Panc1 (cell line): ENCODE data around the gene KRT15. TPM values are rescaled to one million over a fixed set of nuclear protein-coding genes. Genes with fewer than 3 reads are reported as not detected.

ENCODE experiments used
- ATAC-seq: fragments of 200-7000 bp; cut with Tn5 transposase; 2 replicates; pipeline ENCODE4 v1.9.1; 2020; ENCODE audit warnings: mild to moderate bottlenecking, moderate library complexity
- BruUV-seq: library from RNA; stranded (reverse); fragments of 400-500 nt; replicated peaks from 2 replicates; lab custom pipeline; 2021; lab: Mats Ljungman, UMichigan
- CTCF ChIA-PET: fragments of 300-600 bp; sonication (Branson Sonifier 250); formaldehyde crosslinking; loops from one replicate; lab custom pipeline; 2022; ENCODE audit warnings: antibody characterized with exemption; lab: Charles Lee
- POLR2A ChIA-PET: fragments of 300-600 bp; sonication (Branson Sonifier 250); formaldehyde crosslinking; loops from one replicate; lab custom pipeline; 2022; ENCODE audit warnings: antibody characterized with exemption; lab: Charles Lee
- DNase-seq: peaks from one replicate; pipeline ENCODE4 v3.0.0-alpha.2; 2010; ENCODE audit warnings: low read depth, low spot score
- H3K27ac ChIP-seq: 2 replicates; pipeline ENCODE4 v1.5.1; 2011; ENCODE audit warnings: mild to moderate bottlenecking, low read length, inconsistent platforms
- H3K27me3 ChIP-seq: fragments of 200-500 bp; sonication (Bioruptor generic); 2 replicates; pipeline ENCODE4 v1.6.0; 2014; ENCODE audit warnings: low read length, inconsistent platforms; ENCODE audit not compliant: control insufficient read depth, insufficient read depth
- H3K36me3 ChIP-seq: fragments of 200-500 bp; sonication (Bioruptor generic); 2 replicates; pipeline ENCODE4 v1.5.1; 2014; ENCODE audit warnings: inconsistent platforms, mild to moderate bottlenecking, low read length, moderate library complexity; ENCODE audit not compliant: control insufficient read depth, insufficient read depth
- H3K4me1 ChIP-seq: 2 replicates; pipeline ENCODE4 v1.5.1; 2011; ENCODE audit warnings: inconsistent platforms, mild to moderate bottlenecking, low read length, moderate library complexity; ENCODE audit not compliant: control insufficient read depth, insufficient read depth
- H3K4me3 ChIP-seq, 2 experiments: 2 replicates each; pipeline ENCODE4 v1.5.1; 2011 to 2012; ENCODE audit warnings: low read depth in 2 of 2, low read length in 2 of 2, mild to moderate bottlenecking in 2 of 2, inconsistent platforms in 1 of 2, moderate library complexity in 1 of 2
- H3K9me3 ChIP-seq: fragments of 200-500 bp; sonication (Bioruptor generic); 2 replicates; pipeline ENCODE4 v1.5.1; 2014; ENCODE audit warnings: low read depth, mild to moderate bottlenecking, inconsistent platforms, low read length, moderate library complexity; ENCODE audit not compliant: control insufficient read depth, insufficient read depth
- CTCF ChIP-seq: fragments of 450-650 bp; IDR thresholded peaks from 2 replicates; pipeline ENCODE4 v1.5.1; 2017; ENCODE audit warnings: mild to moderate bottlenecking
- POLR2AphosphoS5 ChIP-seq: IDR thresholded peaks from 2 replicates; pipeline ENCODE4 v1.6.1; 2012; ENCODE audit warnings: mild to moderate bottlenecking, low read depth, low read length, moderate library complexity
- REST ChIP-seq, 2 experiments: IDR thresholded peaks; 2 replicates each; pipeline ENCODE4 v1.6.1; 2011 to 2012; ENCODE audit warnings: low read depth in 2 of 2, control low read depth in 1 of 2, low read length in 1 of 2, mild to moderate bottlenecking in 1 of 2, moderate library complexity in 1 of 2; ENCODE audit not compliant: insufficient read depth in 1 of 2
- SIN3A ChIP-seq: IDR thresholded peaks from 2 replicates; pipeline ENCODE4 v1.6.1; 2012; ENCODE audit warnings: low read depth, mild to moderate bottlenecking, low read length, moderate library complexity, borderline replicate concordance; ENCODE audit not compliant: insufficient read depth
- in situ Hi-C: cut with HindIII; loops from 2 replicates; pipeline ENCODE4 v1.10.0; 2016; ENCODE audit warnings: low sequenced_read_pairs, low pct_unique_long_range_greater_than_20kb
- intact Hi-C: fragments of 100-400 bp; cut with micrococcal nuclease; formaldehyde crosslinking; loops from one replicate; pipeline ENCODE4 v1.10.0; 2022; ENCODE audit not compliant: unreplicated experiment
- total RNA-seq: library from RNA; stranded (reverse); gene quantifications from one replicate; pipeline ENCODE4 v1.2.1, GENCODE V29; 2021; ENCODE audit not compliant: unreplicated experiment

The KRT15 gene
- total RNA-seq, 1 experiment from 2014 or later: 70.4 TPM

GRCh38 chr17:41527063-41528023, 8.7 kb upstream of the KRT15 start:
- ATAC-seq (peak; percentile 14), DNase-seq (no peak)
- TF ChIP-seq SIN3A (0 out of 2 replicates have a peak, but pooled peaks have one; percentile 75), POLR2AphosphoS5 (no peak)
- ChIA-PET POLR2A (interaction anchor here (0.7 to 1.9 kb wide), 3 partner anchors 15 to 22 kb away, joined by 5 to 12 read pairs (median 10); no protein-coding TSS in a partner anchor), CTCF (interaction anchor here (1.5 to 4.0 kb wide), 2 partner anchors 21 to 121 kb away, joined by 4 to 42 read pairs; no protein-coding TSS in a partner anchor)
- Histone ChIP-seq H3K36me3 (peaks cover 8% of the 10 kb centered on the region), H3K27me3 (no peaks in the 10 kb centered on the region), H3K27ac (peak overlapping the region; percentile 96), H3K4me3 (peak overlapping the region; percentile 66 to 84), H3K9me3 (no peaks in the 10 kb centered on the region), H3K4me1 (peaks cover 71% of the 10 kb centered on the region)
- intact Hi-C loops (loop anchor here (10.0 kb wide), 1 partner anchor 623 kb away; no protein-coding TSS in a partner anchor), in situ Hi-C loops (loop anchor here (25.0 kb wide), 1 partner anchor 110 kb away; no protein-coding TSS in a partner anchor)
- BruUV-seq: no TSS peak

GRCh38 chr17:41524261-41524660, 5.6 kb upstream of the KRT15 start:
- ATAC-seq (no peak), DNase-seq (no peak)
- Histone ChIP-seq H3K27me3 (no peaks in the 10 kb centered on the region), H3K36me3 (peaks cover 8% of the 10 kb centered on the region), H3K4me3 (peak overlapping the region; percentile 66 to 84), H3K9me3 (no peaks in the 10 kb centered on the region), H3K27ac (peak overlapping the region; percentile 96), H3K4me1 (peaks cover 71% of the 10 kb centered on the region)
- intact Hi-C loops (loop anchor here (10.0 kb wide), 1 partner anchor 619 kb away; no protein-coding TSS in a partner anchor), in situ Hi-C loops (no loop called here)
- ChIA-PET POLR2A (interaction anchor here (0.6 to 2.9 kb wide), 2 partner anchors 13 to 24 kb away, joined by 12 to 15 read pairs; no protein-coding TSS in a partner anchor), CTCF (interaction anchor here (0.6 to 6.0 kb wide), 3 partner anchors 24 to 1217 kb away, joined by 3 to 46 read pairs (median 3); no protein-coding TSS in a partner anchor)
- no peak for TF ChIP-seq REST (IDR thresholded peaks at IDR 0.05; ENCODE audit: insufficient read depth in 1 of 2, low read depth in 2 of 2, low read length in 1 of 2)
- no peak for TF ChIP-seq SIN3A
- no peak for TF ChIP-seq CTCF
- no peak for TF ChIP-seq POLR2AphosphoS5
- BruUV-seq: no TSS peak
